Esophagus squamous epithelium (tissue), 5 donors: Measurements from ENCODE around the gene ZMIZ1. TPM values are rescaled to one million over a fixed set of nuclear protein-coding genes. Genes with fewer than 3 reads are reported as not detected.

ENCODE experiments used
- DNase-seq: peaks from one replicate; lab custom pipeline; 2025; lab: John Stamatoyannopoulos, UW
- H3K27ac ChIP-seq, 4 donors: fragments of 200-600 bp; sonication (generic); one replicate each; pipeline ENCODE4 v1.5.1; 2016 to 2019; ENCODE audit warnings: mild to moderate bottlenecking in 1 of 4
- H3K27me3 ChIP-seq, 4 donors: fragments of 200-600 bp; sonication (generic); 1 replicate in 3 of 4; 2 replicates in 1 of 4; pipeline versions ENCODE4 v1.5.1 to v1.6.0; 2017 to 2021; ENCODE audit warnings: antibody characterized with exemption in 1 of 4
- H3K36me3 ChIP-seq, 3 donors: fragments of 200-600 bp; sonication (generic); one replicate each; pipeline ENCODE4 v1.5.1; 2016 to 2019
- H3K4me1 ChIP-seq, 3 donors: fragments of 200-600 bp; sonication (generic); one replicate each; pipeline ENCODE4 v1.5.1; 2017 to 2019
- H3K4me3 ChIP-seq, 4 donors: fragments of 200-600 bp; sonication (generic); 1 replicate in 3 of 4; 2 replicates in 1 of 4; pipeline ENCODE4 v1.5.1; 2016 to 2019; ENCODE audit warnings: mild to moderate bottlenecking in 2 of 4, moderate library complexity in 1 of 4
- H3K9me3 ChIP-seq, 3 donors: fragments of 200-600 bp; sonication (generic); one replicate each; pipeline ENCODE4 v1.5.1; 2016 to 2019
- CTCF ChIP-seq, 6 experiments: fragments of 450-650 bp in 4 of 6; fragments of 200-600 bp in 2 of 6; sonication (generic) in 2 of 6; IDR thresholded peaks; one replicate each; pipeline ENCODE4 v1.5.1; 2016 to 2019; ENCODE audit warnings: antibody characterized with exemption in 6 of 6, mild to moderate bottlenecking in 4 of 6, moderate library complexity in 4 of 6
- POLR2A ChIP-seq, 4 donors: fragments of 450-650 bp; IDR thresholded peaks; one replicate each; pipeline ENCODE4 v1.6.1; 2017; ENCODE audit warnings: antibody characterized with exemption in 4 of 4, mild to moderate bottlenecking in 4 of 4, moderate library complexity in 3 of 4
- WGBS, 2 donors: methylation state at CpG; one replicate each; pipeline ENCODE4 v1.1.5; 2018; 5-methylcytosine and 5-hydroxymethylcytosine counted together
- intact Hi-C: fragments of 100-400 bp; cut with DNase I; formaldehyde crosslinking; loops from one replicate; pipeline ENCODE4 v1.15.0; 2022
- total RNA-seq, 4 donors: library from RNA; depleted of rRNA; stranded (reverse); fragments of >200 nt; gene quantifications; one replicate each; pipeline ENCODE4 v1.1.0, GENCODE V29; 2016
- donor health status: DM: yes; HTN: yes; CAD: no.

The ZMIZ1 gene
- 10 to 100 TPM; 28.2 to 79.5 (median 40.4) TPM for total RNA-seq

GRCh38 chr10:79068562-79069324, at the start of gene ZMIZ1:
TSS of gene ZMIZ1 (plus strand) at chr10:79068966. CDS start at chr10:79201633, 132,667 bp downstream.
- DNase-seq = peak; percentile 60
- intact Hi-C loops = loop anchor here (5.0 kb wide), 2 partner anchors 96 to 129 kb away; no protein-coding TSS in a partner anchor

GRCh38 chr10:79019441-79020014, 49.2 kb upstream of the ZMIZ1 start:
- intact Hi-C loops = no loop called here
- no peak for DNase-seq
- TF ChIP-seq CTCF (IDR thresholded peaks at IDR 0.05) = no peak
- H3K36me3 ChIP-seq = no peaks in the 10 kb centered on the region
- H3K4me1 ChIP-seq = peaks cover 15 to 68% (median 40%) of the 10 kb centered on the region in 3 donors
- H3K27me3 ChIP-seq = no peaks in the 10 kb centered on the region
- peak overlapping the region; percentile 83 to 88 (median 86) for H3K27ac ChIP-seq
- 65 to 75% methylated on average over 5 of the region's 5 CpGs for WGBS, 2 donors
- H3K4me3 ChIP-seq = no peak overlapping the region
- no peaks in the 10 kb centered on the region for H3K9me3 ChIP-seq

More at GRCh38 chr10:79068562-79069324, at the start of gene ZMIZ1:
- TF ChIP-seq CTCF (IDR thresholded peaks at IDR 0.05) (peak in 3 of 6 experiments; percentile 9 to 36 (median 23)), POLR2A (IDR thresholded peaks at IDR 0.05) (peak in 3 of 4 donors; percentile 27 to 92 (median 88))
- peak within 1 kb of the TSS; percentile 84 to 96 (median 86) for H3K4me3 ChIP-seq
- H3K36me3 ChIP-seq = no peaks in the 10 kb centered on the region
- H3K27ac ChIP-seq = peak within 1 kb of the TSS; percentile 97 to 100 (median 98)
- H3K9me3 ChIP-seq = no peaks in the 10 kb centered on the region
- peaks cover 33 to 53% (median 37%) of the 10 kb centered on the region in 3 donors for H3K4me1 ChIP-seq
- no peaks in the 10 kb centered on the region for H3K27me3 ChIP-seq
- WGBS, 2 donors = 0% methylated on average over 36 to 37 of the region's 92 CpGs

GRCh38 chr10:79020015-79020491, 48.7 kb upstream of the ZMIZ1 start:
- DNase-seq = no peak
- no peaks in the 10 kb centered on the region for H3K27me3 ChIP-seq
- H3K27ac ChIP-seq = peak overlapping the region; percentile 83 to 88 (median 86)
- no peak overlapping the region for H3K4me3 ChIP-seq
- H3K36me3 ChIP-seq = no peaks in the 10 kb centered on the region
- intact Hi-C loops = no loop called here
- TF ChIP-seq POLR2A (IDR thresholded peaks at IDR 0.05) (no peak), CTCF (IDR thresholded peaks at IDR 0.05) (no peak)
- H3K9me3 ChIP-seq = no peaks in the 10 kb centered on the region
- WGBS, 2 donors = 0 to 88% methylated on average over 1 to 4 of the region's 5 CpGs
- H3K4me1 ChIP-seq = peaks cover 15 to 73% (median 40%) of the 10 kb centered on the region in 3 donors

- H3K27me3 ChIP-seq = no peaks in the 10 kb centered on the region
- H3K4me3 ChIP-seq = no peak overlapping the region
- no peaks in the 10 kb centered on the region for H3K9me3 ChIP-seq
- intact Hi-C loops = no loop called here
- peak overlapping the region; percentile 83 to 88 (median 86) for H3K27ac ChIP-seq
- H3K4me1 ChIP-seq = peaks cover 15 to 78% (median 40%) of the 10 kb centered on the region in 3 donors
- no peaks in the 10 kb centered on the region for H3K36me3 ChIP-seq
- TF ChIP-seq CTCF (IDR thresholded peaks at IDR 0.05) (no peak), POLR2A (IDR thresholded peaks at IDR 0.05) (no peak)
- WGBS, 2 donors = 80 to 81% methylated on average over 2 to 6 of the region's 6 CpGs
- no peak for DNase-seq
Measured at GRCh38 chr10:79020605-79021004, 48.2 kb upstream of the ZMIZ1 start.
